NCI-H2196 (cell line): ENCODE measurements around the gene MRPS5.
"Not testable (repeated sequence)": the region's sequence is repeated elsewhere in the genome, so short reads cannot be mapped to it uniquely, and the experiment has no call there.

ENCODE experiments used
- DNase-seq: peaks from one replicate; lab custom pipeline; 2025; ENCODE audit not compliant: unreplicated experiment; lab: John Stamatoyannopoulos, UW

The MRPS5 gene

DNA sequence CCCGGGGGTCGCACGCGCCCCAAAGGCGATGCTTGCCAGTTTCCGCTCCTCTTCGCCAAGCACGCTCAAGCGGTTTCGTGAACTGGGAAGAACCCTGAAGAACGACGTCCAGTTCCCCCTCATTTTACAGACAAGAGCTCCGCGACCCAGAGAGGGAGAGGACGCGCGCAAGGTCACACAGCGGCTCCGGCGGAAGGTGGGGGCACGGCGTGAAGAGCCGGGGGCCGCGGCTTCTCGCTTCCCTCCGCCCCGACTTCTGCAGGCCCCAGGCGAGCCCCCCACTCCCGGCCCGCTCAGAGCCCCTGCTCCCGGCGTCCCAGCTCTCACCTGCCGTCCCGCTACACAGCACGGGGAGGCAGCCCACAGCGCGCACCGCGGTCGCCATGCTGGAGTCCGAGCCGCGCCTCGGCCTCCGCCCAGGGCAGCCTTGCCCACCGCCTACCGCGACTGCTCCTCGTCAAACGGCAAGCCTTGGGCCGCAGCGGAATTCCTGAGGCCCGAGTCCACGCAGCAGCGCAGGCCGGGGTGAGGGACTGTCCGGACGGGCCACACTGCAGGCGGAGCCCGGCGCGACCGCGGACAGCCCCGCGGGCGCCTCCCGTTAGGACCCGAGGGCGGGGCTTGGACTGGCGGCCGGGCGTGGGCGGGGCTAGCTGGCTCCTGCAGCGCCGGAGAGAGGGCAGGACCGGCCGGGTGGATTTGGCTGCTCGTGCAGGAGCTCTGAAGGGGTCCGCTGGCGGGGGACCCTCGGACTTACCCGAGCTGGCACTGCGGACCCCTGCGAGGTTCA, at the start of gene MRPS5:
Gene MRPS5 (minus strand): TSS at position 402 of the 790 bp plus-strand sequence. CDS start 17 bp downstream, at position 385.
- DNase-seq = peak; percentile 83

DNA sequence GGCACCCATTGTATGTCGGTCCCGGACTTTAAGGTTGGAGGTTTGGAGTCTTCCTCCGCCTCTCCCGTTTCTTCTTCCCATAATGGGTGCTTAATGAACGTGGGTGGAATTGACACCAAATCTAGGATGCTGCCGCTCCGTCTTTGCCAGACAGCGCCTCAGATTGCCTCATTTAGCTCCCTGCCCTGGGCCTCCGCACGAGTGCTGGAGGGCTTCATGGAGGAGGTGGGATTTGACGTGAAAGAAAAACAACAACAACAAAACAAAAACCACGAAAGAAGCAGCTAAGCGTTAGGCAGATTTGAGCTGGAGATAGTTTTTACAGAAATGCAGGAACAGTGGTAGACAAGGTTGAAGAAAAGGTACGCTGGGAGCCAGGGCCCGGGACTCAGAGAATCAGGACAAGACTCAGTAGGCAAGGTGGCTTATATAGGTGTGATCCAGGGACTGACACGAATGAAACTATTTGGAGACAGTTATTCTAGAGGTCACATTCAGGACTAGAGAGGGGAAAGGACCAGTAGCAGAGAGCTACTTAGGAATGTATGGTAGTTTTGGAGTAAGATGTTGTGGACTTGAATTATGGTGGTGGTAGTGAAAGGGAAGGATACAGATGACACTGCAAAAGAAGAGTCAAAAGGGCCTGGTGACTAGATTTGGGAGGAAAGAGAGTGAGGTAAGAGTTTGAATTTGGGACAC, 44.6 kb upstream of the MRPS5 start:
- no peak for DNase-seq

DNA sequence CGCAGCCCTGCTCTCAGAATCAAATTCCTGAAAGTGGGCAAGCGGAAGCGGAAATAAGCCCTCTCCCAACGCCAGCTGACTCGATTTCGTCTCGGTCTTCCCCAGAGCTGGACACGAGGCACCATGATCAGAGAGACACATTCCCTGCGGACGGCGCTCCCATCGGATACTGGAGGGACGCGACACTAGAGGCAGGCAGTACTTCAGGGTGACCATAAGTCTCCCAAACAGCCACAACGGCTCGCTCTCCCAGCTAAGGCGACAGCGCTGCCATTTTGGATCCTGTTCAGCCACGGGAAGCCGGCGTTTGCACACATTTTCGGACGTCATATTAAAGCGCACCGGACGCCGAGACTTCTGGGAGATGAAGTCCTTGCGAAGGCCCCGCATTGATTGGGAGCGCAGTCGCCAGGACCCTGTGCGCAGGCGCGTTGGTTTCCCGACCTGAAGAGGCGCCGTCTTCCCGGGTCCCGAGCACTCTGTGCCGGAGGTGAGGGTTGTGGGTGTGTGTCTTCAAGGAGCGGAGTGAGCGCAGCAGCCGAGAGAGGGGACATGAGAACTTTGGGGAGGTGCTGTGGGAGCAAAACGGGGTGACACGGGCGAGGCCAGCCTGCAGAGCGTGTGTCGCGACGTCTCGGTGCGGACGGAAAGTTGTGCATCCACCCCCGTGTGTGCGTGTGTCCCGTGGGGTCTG, 43.9 kb upstream of the MRPS5 start, which contains the start of gene ZNF2:
Gene ZNF2 (plus strand): TSS at position 439 of the 694 bp plus-strand sequence. CDS start 10,418 bp downstream, outside the sequence.
- DNase-seq = peak; percentile 97

DNA sequence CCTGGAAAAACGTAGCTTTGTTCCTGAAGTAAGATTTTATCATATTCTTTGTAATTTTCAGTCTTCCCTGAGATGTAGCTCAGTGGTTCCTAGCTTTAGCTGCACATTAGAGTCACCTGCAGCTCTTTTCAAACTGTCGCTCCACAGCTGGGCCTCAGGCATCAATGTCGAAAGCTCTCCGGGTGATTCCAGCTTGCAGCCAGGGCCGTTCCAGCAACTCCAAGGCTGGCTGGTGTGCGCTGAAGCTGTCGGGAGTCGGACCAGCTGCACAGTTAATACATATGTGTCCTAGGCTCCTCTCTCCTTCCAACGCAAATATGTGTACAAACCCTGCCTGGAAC, 43.4 kb upstream of the MRPS5 start:
- no peak for DNase-seq

DNA sequence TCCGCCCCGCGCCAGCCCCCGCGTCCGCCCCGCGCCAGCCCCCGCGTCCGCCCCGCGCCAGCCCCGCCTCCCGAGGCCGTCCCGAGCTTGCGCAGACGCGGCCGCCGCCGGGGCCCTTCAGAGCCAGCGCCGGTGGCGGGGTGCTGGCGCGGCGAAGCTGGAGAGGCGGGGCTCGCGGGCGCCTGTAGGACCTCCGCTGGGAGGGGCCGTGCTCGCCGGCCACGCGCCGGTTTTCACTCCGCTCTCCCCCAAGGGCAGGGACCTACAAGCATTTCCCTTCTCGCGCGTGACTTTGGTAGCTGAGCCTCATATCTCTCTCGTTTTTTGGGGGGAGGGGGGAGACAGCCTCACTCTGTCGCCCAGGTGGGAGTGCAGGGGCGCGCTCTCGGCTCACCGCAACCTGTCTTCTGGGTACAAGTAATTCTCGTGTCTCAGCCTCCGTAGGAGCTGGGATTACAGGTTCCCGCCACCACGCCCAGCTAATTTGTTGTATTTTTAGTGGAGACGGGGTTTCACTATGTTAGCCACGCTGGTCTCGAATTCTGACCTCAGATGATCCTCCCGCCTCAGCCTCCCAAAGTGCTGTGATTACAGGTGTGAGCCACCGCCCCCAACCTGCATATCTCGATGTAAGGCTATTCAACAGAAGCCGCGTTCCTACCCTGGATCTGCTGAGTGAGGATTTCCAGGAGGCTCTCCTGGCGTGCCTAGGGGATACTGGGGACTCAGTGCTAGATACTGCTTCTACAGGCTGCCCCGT, 38.3 kb upstream of the MRPS5 start, which contains the start of gene ZNF514:
Gene ZNF514 (minus strand): TSS at position 159 of the 760 bp plus-strand sequence. CDS start 6,595 bp downstream, outside the sequence.
- DNase-seq = peak; percentile 74

DNA sequence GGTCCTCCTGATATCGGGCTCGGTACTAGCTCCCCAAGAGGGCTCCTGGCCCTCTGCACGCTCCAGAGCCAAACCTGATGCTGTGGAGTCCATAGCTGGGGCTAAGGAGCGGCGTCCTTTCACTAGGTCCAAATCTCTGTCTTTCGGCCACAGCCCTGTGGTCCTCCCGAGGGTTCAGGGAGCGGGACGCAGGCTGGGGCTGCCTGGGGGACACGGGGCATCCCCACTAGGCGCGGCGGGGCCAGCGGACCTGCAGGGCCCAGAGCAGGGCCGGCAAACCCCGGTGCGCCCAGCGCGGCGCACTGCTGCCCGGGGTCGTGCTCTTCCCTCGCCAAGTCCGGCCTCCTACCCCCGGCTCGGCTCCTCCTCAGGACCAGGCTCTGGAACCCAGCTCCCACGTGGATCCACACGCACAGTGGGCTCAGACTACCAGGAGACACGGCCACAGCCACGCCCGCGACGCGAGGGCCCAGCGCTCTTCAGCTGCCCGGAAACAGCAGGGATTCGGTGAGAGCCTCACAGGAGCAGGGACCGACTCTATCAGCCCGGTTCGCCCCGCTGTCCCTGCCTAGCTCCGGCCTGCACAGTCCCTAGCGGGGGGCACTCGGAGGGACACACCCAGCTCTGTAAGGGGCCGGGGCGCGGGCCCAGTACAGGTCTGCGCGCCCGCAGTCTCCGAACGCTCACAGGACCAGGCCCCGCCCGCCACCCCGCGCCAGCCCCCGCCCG, 37.4 kb upstream of the MRPS5 start:
- DNase-seq = peak; percentile 18

DNA sequence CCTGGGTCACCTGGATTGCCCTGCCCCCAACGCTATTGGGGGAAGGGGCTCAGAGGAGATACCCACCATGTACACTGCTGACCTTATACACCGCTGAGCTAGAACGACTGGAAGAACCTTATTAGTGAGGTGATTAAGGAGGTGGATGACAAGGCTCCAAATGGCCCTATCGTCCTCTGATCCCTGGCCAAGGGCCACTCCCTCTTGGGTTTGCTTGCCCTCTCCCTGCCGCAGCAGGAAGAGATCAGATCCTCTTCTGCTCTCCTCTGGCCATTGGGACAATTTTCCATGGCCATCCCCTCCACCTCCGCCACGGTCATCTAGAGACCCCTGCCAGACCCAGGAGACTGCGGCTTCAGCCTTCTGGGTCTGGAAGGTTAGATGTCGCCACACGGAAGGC, 36.8 kb upstream of the MRPS5 start:
- no peak for DNase-seq

DNA sequence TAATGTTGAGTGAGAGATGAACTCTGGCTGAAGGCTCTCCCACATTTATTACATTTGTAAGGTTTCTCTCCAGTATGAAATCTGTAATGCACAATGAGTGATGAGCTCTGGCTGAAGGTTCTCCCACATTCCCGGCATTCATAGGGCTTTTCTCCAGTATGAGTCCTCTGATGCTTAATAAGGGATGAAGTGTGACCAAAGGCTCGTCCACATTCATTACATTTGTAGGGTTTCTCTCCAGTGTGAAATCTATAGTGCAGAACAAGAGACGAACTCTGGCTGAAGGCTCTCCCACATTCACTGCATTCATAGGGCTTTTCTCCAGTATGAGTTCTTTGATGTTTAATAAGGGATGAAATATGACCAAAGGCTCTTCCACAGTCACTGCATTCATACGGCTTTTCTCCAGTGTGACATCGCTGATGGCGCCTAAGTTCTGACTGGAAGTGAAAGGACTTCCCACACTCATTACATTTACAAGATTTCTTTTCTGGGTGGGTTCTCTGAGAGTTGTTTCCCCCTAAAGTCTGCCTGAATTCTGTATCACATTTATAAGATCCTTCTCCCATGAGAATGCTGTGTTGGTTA, 27.9 kb upstream of the MRPS5 start:
- DNase-seq = no peak

DNA sequence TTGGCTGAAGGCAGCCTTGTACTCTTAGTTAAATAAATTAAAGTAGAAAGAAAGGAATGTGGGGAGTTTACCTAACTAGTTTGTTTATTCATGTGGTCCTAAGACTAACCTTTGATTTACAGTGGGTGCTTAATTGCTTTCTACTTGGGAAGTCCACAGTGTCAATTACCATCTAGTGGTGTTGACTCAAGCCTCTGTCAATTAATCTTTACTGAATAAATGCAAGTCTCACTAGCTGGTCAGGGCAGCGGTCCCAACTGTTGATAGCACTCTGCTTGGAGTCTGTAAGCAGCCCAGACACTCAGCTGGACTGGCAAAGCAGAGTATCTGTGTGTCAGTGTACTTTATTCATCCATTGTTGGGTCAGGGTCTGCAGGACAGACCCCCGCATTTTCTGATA, 22.2 kb upstream of the MRPS5 start:
- no peak for DNase-seq

DNA sequence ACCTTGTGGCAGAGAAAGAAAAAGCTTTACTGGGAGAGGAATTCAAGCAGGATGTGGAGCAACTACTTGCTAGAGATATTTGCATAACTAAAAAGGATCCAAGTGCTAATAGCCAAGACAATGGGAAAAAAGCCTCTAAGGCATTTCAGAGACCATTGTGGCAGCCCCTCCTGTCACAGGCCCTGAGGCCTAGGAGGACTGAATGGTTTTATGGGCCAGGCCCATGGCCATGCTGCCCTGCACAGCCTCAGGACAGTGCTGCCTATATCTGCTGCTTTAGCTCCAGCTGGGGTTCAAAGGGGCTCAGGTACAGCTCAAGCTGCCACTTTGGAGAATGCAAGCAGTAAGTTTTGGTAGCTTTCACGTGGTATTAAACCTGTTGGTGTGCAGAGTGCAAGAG, 17.1 kb upstream of the MRPS5 start:
- DNase-seq = no peak

DNA sequence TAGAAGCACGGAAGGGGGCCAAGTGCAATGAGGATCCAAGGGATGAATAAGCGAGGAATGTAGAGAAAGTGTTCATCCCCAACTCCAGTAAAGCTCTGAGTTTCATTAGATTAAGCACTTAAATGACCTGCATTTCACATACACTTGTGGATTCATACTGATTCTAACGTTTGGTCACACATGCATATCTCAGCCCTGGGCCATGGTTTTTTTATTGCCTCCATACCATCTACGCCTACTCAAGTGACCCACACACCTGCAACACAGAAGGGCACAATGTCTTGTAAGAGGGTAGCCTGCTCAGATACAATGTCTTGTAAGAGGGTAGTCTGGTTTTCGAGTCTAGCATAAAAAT, 566 bp upstream of the MRPS5 start:
- DNase-seq = no peak

DNA sequence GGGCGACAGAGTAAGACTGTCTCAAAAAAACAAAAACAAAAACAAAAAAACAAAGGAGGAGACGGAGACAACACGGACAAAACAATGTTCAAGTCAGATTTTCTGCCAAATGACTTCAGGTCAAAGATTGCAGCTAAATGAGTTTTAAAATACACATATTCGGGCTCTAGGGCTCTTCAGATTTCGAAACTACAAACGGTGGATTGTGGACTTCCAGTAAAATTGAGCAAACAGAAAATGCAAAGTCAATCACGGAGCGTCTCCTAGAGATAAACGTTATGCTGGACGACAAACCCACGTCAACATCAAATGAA, 558 bp downstream of the MRPS5 start:
- no peak for DNase-seq

DNA sequence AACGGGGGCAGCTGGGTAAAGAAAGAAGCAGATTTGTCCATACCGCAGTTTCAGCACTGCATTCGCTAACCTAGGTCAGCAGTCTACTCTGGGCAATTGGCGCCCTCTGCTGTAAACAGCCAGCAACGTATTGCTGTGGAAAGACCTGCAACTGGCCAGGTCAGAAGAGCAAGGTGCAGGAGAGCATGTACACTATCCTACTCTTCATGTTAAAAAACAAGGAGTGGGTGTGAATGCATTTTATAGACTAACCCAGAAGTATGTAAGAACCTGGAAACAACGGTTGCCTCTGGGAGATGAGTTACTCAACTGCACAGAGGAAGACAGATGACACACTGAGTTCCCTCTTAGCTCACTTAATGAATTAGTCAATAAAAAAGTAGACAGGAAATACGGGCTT, 6.2 kb downstream of the MRPS5 start:
- peak; percentile 81 for DNase-seq

DNA sequence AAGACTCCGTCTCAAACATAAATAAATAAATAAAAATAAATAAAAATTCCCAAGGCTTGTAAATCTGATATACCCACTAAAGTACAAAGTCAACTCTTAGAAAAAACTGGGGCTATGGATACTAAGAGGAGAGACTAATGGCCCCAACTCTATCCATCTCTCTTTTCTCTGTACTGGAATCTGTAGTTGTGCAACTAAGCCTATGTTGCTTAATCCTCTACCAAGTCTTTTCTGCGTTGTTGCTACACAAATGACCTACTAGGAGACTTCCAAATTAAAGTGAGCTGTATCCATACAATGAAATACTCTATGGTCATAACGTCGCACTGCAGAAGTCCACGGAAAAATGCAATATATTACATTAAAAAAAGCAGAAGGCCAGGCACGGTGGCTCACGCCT, 8.1 kb downstream of the MRPS5 start:
- no peak for DNase-seq

DNA sequence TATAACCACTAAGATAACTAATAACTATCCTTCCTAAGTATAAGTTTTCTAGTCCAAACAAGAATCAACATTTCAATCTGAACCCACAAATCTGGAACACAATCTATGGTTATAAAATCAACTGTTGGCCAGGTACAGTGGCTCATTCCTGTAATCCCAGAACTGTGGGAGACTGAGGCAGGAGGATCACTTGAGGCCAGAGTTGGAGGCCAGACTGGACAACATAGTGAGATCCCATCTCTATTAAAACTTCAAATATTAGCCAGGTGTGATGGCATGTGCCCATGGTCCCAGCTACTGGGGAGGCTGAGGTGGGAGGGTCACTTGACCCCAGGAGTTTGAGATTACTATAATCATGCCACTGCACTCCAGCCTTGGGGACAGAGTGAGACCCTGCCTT, 11.2 kb downstream of the MRPS5 start:
- DNase-seq = no peak

DNA sequence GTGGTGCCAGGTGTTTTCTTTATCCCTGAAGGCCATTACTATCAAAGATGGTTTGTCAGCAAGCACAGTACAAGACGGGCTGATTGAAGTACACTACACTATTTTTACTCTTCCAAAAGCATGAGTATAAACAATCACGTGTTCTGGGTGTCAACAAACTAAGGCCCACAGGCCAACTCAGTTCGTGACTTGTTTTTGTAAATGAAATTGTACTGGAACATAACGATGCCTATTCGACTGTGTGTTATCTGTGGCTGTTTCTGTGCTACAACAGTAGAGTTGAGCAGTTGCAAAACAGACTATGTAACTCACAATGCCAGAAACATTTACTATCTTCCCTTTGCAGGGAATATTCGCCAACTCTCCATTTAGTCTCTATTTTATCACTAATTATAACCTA, 12.3 kb downstream of the MRPS5 start:
- DNase-seq = no peak

DNA sequence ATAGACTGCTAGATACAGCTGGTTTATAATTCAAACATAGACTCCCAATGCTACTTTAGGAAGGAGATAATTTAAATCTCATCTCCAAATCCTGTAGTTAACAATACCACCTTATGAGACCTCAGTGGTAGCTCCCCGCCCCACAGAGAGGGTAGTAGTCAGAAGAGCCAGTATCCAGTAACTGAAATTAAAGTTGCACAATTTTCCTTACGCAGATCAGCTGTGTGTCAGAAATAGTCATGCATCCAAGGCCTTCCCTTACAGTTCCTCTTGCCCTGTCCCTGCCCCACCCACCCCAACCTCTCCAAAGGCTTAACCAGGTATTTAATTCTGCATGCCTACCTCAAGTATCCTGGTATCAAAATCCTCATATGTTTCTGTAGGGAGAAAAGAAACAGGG, 15.5 kb downstream of the MRPS5 start:
- no peak for DNase-seq

DNA sequence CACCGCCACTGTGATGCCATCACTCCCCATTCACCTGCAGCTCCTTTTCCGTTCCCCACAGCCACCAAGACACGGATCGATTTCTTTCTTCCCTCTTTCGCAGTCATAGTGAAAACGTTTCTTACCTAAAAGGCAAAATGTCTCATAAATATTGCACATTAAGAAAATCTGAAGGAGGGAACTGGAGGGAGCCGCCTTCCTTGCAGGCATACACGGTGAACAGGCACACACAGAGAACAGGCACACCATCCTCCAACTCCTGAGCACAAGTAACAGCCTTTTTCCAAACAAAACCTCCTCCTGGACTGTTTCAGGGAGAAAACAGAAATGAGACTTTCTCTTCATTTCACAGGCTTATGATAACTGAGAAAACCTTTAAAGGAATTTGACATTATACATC, 17.0 kb downstream of the MRPS5 start:
- DNase-seq = no peak

DNA sequence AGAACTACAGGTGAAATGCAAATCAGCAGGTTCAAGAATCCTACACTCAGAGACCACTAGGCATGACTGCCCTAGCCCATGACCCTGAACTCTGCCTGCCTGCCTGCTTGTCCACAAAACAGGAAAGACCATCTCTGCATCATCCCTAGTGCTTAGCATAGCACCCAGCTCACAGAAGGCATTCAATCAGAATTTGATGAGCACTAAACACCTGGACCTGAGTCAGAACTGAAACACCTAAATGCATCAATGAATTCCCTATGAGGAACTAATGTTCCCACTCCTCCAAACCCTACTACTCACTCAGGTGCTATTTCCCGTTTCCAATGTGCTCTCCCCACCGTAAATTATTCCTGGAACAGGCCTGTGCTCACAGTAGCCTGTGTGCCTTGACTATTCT, 21.7 kb downstream of the MRPS5 start:
- no peak for DNase-seq

DNA sequence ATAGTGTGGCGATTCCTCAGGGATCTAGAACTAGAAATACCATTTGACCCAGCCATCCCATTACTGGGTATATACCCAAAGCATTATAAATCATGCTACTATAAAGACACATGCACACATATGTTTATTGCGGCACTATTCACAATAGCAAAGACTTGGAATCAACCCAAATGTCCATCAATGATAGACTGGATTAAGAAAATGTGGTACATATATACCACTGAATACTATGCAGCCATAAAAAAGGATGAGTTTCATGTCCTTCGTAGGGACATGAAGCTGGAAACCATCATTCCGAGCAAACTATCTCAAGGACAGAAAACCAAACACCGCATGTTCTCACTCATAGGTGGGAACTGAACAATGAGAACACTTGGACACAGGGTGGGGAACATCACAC, 23.3 kb downstream of the MRPS5 start:
- DNase-seq = not testable (repeated sequence)
